GM21390 (cell line): ENCODE results near the gene HSD17B12.
A peak's percentile ranks its signal among the peaks of the same experiment; 100 is the strongest.
"Not testable (repeated sequence)": the region's sequence is repeated elsewhere in the genome, so short reads cannot be mapped to it uniquely, and the experiment has no call there.

Experiments used
- ATAC-seq: cut with Tn5 transposase; IDR thresholded peaks from one replicate; pipeline ENCODE4 v1.9.1; 2021; ENCODE audit not compliant: unreplicated experiment

The HSD17B12 gene

GRCh38 chr11:43680521-43681400 lies at the start of gene HSD17B12:
Gene HSD17B12, plus strand, starts transcription at chr11:43680738. Its CDS starts 90 bp downstream, at chr11:43680828.
- peak; percentile 96 for ATAC-seq

DNA sequence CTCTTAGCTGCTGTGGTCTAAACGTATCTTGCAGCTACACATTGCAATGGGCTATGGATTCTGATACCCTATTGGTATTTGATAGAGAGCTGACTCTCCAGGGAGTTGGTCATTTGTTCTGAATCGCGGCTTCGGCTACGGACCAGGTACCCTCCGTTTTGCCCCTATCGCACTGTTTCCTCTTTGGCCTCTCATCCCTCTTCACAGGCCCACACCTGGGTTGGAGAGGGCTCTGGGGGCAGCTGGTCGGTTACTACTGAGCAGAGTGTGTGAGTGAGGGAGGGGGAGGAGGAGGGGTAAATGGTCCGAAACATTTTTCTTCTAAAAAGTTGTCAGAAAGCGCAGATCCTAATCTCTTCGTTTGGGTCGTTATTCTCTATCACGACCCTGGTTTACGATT lies 48.8 kb upstream of the HSD17B12 start:
- ATAC-seq: no peak

DNA sequence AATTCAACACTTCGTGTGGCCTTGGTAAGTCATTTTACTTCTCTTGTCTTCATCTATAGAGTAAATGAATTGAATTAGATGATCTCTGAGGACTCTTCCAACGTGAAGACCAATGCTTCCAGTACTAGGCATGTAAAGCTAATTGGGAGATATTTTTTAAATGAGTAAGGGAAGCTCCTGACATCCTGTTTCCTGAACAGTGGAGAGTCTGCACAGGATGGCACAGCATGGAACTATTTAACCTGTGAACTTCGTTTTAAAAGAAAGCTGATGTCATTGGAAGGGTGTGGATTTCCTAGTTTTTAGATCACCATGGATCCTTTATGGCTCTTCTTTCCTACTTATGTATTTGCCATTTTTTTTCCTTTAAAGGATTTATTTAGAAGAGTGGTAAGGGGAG lies 48.4 kb upstream of the HSD17B12 start:
- no peak for ATAC-seq

GRCh38 chr11:43638717-43639116 lies 41.8 kb upstream of the HSD17B12 start:
- ATAC-seq: no peak

GRCh38 chr11:43639224-43639623 lies 41.3 kb upstream of the HSD17B12 start:
- ATAC-seq: no peak

DNA sequence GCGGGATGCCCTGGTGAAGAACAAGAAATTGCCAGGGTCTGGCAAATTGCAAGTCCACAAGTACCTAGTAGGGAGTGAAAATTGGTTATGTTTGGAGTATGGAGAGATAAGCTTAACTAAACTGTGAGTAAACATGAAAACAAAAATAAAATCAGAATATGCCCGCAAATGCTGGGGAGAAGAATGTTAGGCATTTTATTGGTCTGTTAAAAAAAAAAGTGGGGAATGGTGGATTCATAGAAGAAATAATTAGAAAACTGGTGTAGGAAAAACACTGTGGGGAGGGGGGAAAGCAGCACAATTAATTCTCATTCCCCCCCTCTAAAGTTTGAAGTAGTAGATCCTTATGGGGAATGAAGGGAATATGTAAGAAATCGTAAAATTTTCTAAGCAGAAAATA lies 40.6 kb upstream of the HSD17B12 start:
- no peak for ATAC-seq

- peak; percentile 99 for ATAC-seq
These were observed 36.5 kb upstream of the HSD17B12 start for GRCh38 chr11:43643898-43644620.

DNA sequence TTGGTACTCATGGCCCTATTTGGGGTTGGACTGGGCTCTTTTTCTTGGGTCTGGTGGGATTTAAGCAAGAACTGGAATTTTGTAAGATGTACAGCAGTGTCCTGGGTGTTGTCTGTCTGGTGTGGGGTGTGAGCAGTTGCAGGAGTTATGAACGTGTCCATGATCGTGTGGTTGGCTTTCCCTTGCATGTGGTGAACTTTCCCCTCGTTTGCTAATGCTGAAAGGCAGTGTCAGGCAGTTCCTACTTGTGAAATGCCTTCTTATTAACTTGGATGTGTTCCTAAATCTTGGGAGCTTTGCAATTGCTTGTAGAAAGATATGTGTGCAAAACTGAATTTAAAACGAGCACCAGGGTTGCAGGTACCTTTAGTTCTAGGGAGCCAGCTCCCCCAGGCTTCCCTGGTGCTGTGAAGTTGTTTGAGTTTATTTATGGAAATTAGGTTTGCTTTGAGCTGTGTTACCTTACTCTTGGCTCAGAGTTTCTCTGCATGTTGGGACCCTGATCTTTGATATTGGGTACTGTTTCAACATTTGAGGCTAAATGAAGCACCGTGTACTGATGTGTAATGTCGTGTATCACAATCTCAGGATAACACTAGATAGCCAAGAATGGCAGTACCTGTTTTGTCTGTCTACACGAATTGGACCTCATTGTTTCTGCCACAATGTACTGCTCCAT lies 35.8 kb upstream of the HSD17B12 start:
- no peak for ATAC-seq

GRCh38 chr11:43646767-43647166 lies 33.8 kb upstream of the HSD17B12 start:
- no peak for ATAC-seq

GRCh38 chr11:43648888-43649287 lies 31.6 kb upstream of the HSD17B12 start:
- no peak for ATAC-seq

DNA sequence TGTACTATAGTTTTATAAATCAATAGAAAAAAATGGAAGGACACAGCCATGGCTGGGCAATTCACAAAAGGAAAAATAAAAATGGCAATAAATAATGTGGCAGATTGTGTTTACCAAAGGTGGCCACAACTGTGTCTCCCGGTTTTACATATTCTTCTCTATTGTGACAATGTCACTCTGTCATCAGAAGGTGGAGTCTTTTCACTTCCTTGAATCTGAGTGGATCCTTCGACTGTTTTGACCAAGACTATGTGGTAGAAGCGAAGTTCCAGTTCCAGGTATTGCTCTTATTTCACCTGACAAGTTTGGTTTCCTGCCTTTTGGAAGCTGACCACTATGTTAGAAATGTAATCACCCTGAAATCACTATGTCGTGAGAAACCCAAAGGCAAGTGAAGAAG lies 31.0 kb upstream of the HSD17B12 start:
- no peak for ATAC-seq

- no peak for ATAC-seq
These were observed 30.6 kb upstream of the HSD17B12 start for GRCh38 chr11:43649921-43650320.

- ATAC-seq: not testable (repeated sequence)
These were observed 17.5 kb upstream of the HSD17B12 start for GRCh38 chr11:43663018-43663417.

GRCh38 chr11:43664295-43664694 lies 16.2 kb upstream of the HSD17B12 start:
- no peak for ATAC-seq

GRCh38 chr11:43671284-43671683 lies 9.3 kb upstream of the HSD17B12 start:
- ATAC-seq: not testable (repeated sequence)

DNA sequence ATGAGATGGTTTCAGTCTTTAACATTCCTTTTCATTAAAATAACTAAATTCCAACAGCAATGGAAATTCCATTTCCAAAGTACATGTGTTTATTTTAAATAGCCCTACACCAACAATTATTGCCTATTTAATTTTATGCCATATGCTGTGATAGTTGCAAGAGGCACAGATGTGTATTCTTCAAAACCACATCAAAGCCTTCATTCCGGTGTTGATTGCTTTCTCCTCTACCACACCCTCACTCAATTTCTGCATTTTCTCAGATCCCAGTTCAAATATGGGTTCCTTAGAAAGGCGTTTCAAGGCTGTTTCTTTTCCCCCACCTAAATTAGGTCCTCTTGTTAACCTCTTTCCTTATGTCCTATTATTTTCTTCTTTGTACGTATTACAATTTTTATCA lies 6.0 kb upstream of the HSD17B12 start:
- no peak for ATAC-seq

DNA sequence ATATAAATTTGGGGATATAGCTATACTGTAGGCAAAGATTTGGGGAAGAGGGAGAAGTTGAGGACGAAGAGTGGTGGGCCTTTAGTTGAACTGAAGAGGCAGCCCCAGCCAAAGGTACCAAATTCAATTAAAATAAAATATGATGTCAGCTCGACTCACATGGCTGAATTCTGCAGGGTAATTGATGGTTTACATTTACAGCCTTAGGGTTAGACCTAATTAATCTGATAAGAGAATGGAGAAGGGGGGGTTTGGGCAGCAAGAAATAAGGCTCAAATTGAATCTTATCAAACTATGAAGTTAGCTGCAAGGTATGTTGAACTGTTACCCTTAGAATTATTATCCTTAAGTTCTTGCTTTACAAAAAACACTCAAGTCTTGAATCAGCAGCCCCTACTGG lies 3.6 kb upstream of the HSD17B12 start:
- no peak for ATAC-seq

GRCh38 chr11:43681401-43681942 lies 934 bp downstream of the HSD17B12 start:
- ATAC-seq: no peak

- ATAC-seq: not testable (repeated sequence)
These were observed 1.5 kb downstream of the HSD17B12 start for GRCh38 chr11:43682081-43682480.

GRCh38 chr11:43685440-43685839 lies 4.9 kb downstream of the HSD17B12 start:
- no peak for ATAC-seq

- ATAC-seq: no peak
These were observed 5.7 kb downstream of the HSD17B12 start for GRCh38 chr11:43686207-43686606.
